ENCODE results near the gene UPF1. TPM values are rescaled to one million over a fixed set of nuclear protein-coding genes. Genes with fewer than 3 reads are reported as not detected.
"Not testable (repeated sequence)": the region's sequence is repeated elsewhere in the genome, so short reads cannot be mapped to it uniquely, and the experiment has no call there.

UPF1 gene
- polyA plus RNA-seq, 1 donor: 52.3 TPM

- not testable (repeated sequence) for H3K4me3 ChIP-seq (ENCODE audit: low read length); H3K27me3 ChIP-seq (ENCODE audit: control insufficient read depth, insufficient read depth, low read length); H3K9me3 ChIP-seq (ENCODE audit: control insufficient read depth, low read depth, low read length); DNase-seq; H3K36me3 ChIP-seq (ENCODE audit: control insufficient read depth, insufficient read depth, low read length); H3K4me1 ChIP-seq (ENCODE audit: control insufficient read depth, insufficient read depth, low read length); H3K27ac ChIP-seq (ENCODE audit: low read length)
- no CpG with 5 or more reads among the region's 5 CpGs for WGBS (ENCODE audit: insufficient coverage, low lambda C conversion rate)
These were observed 20.1 kb upstream of the UPF1 start for GRCh38 chr19:18811638-18812037.

- WGBS (ENCODE audit: insufficient coverage, low lambda C conversion rate): no CpG with 5 or more reads among the region's 9 CpGs
- DNase-seq: no peak
- Histone ChIP-seq H3K9me3 (ENCODE audit: control insufficient read depth, low read depth, low read length) (no peaks in the 10 kb centered on the region), H3K4me1 (ENCODE audit: control insufficient read depth, insufficient read depth, low read length) (no peaks in the 10 kb centered on the region), H3K27ac (ENCODE audit: low read length) (no peak overlapping the region), H3K27me3 (ENCODE audit: control insufficient read depth, insufficient read depth, low read length) (no peaks in the 10 kb centered on the region), H3K36me3 (ENCODE audit: control insufficient read depth, insufficient read depth, low read length) (no peaks in the 10 kb centered on the region), H3K4me3 (ENCODE audit: low read length) (no peak overlapping the region)
These were observed 17.7 kb upstream of the UPF1 start for GRCh38 chr19:18814063-18814462.

- Histone ChIP-seq H3K36me3 (ENCODE audit: control insufficient read depth, insufficient read depth, low read length) (no peaks in the 10 kb centered on the region), H3K9me3 (ENCODE audit: control insufficient read depth, low read depth, low read length) (no peaks in the 10 kb centered on the region), H3K27me3 (ENCODE audit: control insufficient read depth, insufficient read depth, low read length) (no peaks in the 10 kb centered on the region), H3K4me3 (ENCODE audit: low read length) (no peak overlapping the region), H3K4me1 (ENCODE audit: control insufficient read depth, insufficient read depth, low read length) (no peaks in the 10 kb centered on the region), H3K27ac (ENCODE audit: low read length) (no peak overlapping the region)
- no peak for DNase-seq
- WGBS (ENCODE audit: insufficient coverage, low lambda C conversion rate): 100% methylated on average over 1 of the region's 5 CpGs
These were observed 16.1 kb upstream of the UPF1 start for GRCh38 chr19:18815673-18816072.

GRCh38 chr19:18816645-18817044 lies 15.1 kb upstream of the UPF1 start:
- not testable (repeated sequence) for H3K9me3 ChIP-seq (ENCODE audit: control insufficient read depth, low read depth, low read length); H3K27ac ChIP-seq (ENCODE audit: low read length); H3K27me3 ChIP-seq (ENCODE audit: control insufficient read depth, insufficient read depth, low read length); H3K36me3 ChIP-seq (ENCODE audit: control insufficient read depth, insufficient read depth, low read length); H3K4me3 ChIP-seq (ENCODE audit: low read length); DNase-seq; H3K4me1 ChIP-seq (ENCODE audit: control insufficient read depth, insufficient read depth, low read length)
- WGBS (ENCODE audit: insufficient coverage, low lambda C conversion rate): no CpG with 5 or more reads among the region's 4 CpGs

- Histone ChIP-seq H3K4me3 (ENCODE audit: low read length) (no peak overlapping the region), H3K36me3 (ENCODE audit: control insufficient read depth, insufficient read depth, low read length) (no peaks in the 10 kb centered on the region), H3K9me3 (ENCODE audit: control insufficient read depth, low read depth, low read length) (no peaks in the 10 kb centered on the region), H3K27me3 (ENCODE audit: control insufficient read depth, insufficient read depth, low read length) (no peaks in the 10 kb centered on the region), H3K4me1 (ENCODE audit: control insufficient read depth, insufficient read depth, low read length) (no peaks in the 10 kb centered on the region), H3K27ac (ENCODE audit: low read length) (no peak overlapping the region)
- WGBS (ENCODE audit: insufficient coverage, low lambda C conversion rate): no CpG with 5 or more reads among the region's 9 CpGs
- DNase-seq: no peak
These were observed 14.2 kb upstream of the UPF1 start for GRCh38 chr19:18817574-18817973.

GRCh38 chr19:18828786-18829185 lies 3.0 kb upstream of the UPF1 start:
- Histone ChIP-seq H3K36me3 (ENCODE audit: control insufficient read depth, insufficient read depth, low read length) (no peaks in the 10 kb centered on the region), H3K4me3 (ENCODE audit: low read length) (no peak overlapping the region), H3K27ac (ENCODE audit: low read length) (no peak overlapping the region), H3K27me3 (ENCODE audit: control insufficient read depth, insufficient read depth, low read length) (peaks cover 2% of the 10 kb centered on the region), H3K4me1 (ENCODE audit: control insufficient read depth, insufficient read depth, low read length) (peaks cover 6% of the 10 kb centered on the region), H3K9me3 (ENCODE audit: control insufficient read depth, low read depth, low read length) (peaks cover 7% of the 10 kb centered on the region)
- no peak for DNase-seq
- WGBS (ENCODE audit: insufficient coverage, low lambda C conversion rate): no CpG with 5 or more reads among the region's 6 CpGs

GRCh38 chr19:18830488-18830887 lies 1.3 kb upstream of the UPF1 start:
- H3K4me3 ChIP-seq (ENCODE audit: low read length): no peak overlapping the region
- H3K27ac ChIP-seq (ENCODE audit: low read length): no peak overlapping the region
- DNase-seq: no peak
- H3K9me3 ChIP-seq (ENCODE audit: control insufficient read depth, low read depth, low read length): peaks cover 7% of the 10 kb centered on the region
- peaks cover 2% of the 10 kb centered on the region for H3K27me3 ChIP-seq (ENCODE audit: control insufficient read depth, insufficient read depth, low read length)
- peaks cover 7% of the 10 kb centered on the region for H3K36me3 ChIP-seq (ENCODE audit: control insufficient read depth, insufficient read depth, low read length)
- peaks cover 16% of the 10 kb centered on the region for H3K4me1 ChIP-seq (ENCODE audit: control insufficient read depth, insufficient read depth, low read length)
- no CpG with 5 or more reads among the region's 2 CpGs for WGBS (ENCODE audit: insufficient coverage, low lambda C conversion rate)

GRCh38 chr19:18832306-18833140 lies 764 bp downstream of the UPF1 start:
- Histone ChIP-seq H3K36me3 (ENCODE audit: control insufficient read depth, insufficient read depth, low read length) (peaks cover 15% of the 10 kb centered on the region), H3K4me3 (ENCODE audit: low read length) (peak overlapping the region; percentile 90), H3K27me3 (ENCODE audit: control insufficient read depth, insufficient read depth, low read length) (peaks cover 2% of the 10 kb centered on the region), H3K4me1 (ENCODE audit: control insufficient read depth, insufficient read depth, low read length) (peaks cover 18% of the 10 kb centered on the region), H3K9me3 (ENCODE audit: control insufficient read depth, low read depth, low read length) (no peaks in the 10 kb centered on the region), H3K27ac (ENCODE audit: low read length) (peak overlapping the region; percentile 78)
- no CpG with 5 or more reads among the region's 69 CpGs for WGBS (ENCODE audit: insufficient coverage, low lambda C conversion rate)
- DNase-seq: peak in 1 of 2 donors; percentile 58

- peak overlapping the region; percentile 78 for H3K27ac ChIP-seq (ENCODE audit: low read length)
- peaks cover 18% of the 10 kb centered on the region for H3K4me1 ChIP-seq (ENCODE audit: control insufficient read depth, insufficient read depth, low read length)
- peaks cover 20% of the 10 kb centered on the region for H3K36me3 ChIP-seq (ENCODE audit: control insufficient read depth, insufficient read depth, low read length)
- WGBS (ENCODE audit: insufficient coverage, low lambda C conversion rate): no CpG with 5 or more reads among the region's 9 CpGs
- H3K4me3 ChIP-seq (ENCODE audit: low read length): peak overlapping the region; percentile 90
- peaks cover 2% of the 10 kb centered on the region for H3K27me3 ChIP-seq (ENCODE audit: control insufficient read depth, insufficient read depth, low read length)
- DNase-seq: peak in 1 of 2 donors; percentile 22
- no peaks in the 10 kb centered on the region for H3K9me3 ChIP-seq (ENCODE audit: control insufficient read depth, low read depth, low read length)
These were observed 1.4 kb downstream of the UPF1 start for GRCh38 chr19:18833141-18833476.

- Histone ChIP-seq H3K27me3 (ENCODE audit: control insufficient read depth, insufficient read depth, low read length) (peaks cover 2% of the 10 kb centered on the region), H3K36me3 (ENCODE audit: control insufficient read depth, insufficient read depth, low read length) (peaks cover 22% of the 10 kb centered on the region), H3K27ac (ENCODE audit: low read length) (peak overlapping the region; percentile 50), H3K9me3 (ENCODE audit: control insufficient read depth, low read depth, low read length) (no peaks in the 10 kb centered on the region), H3K4me1 (ENCODE audit: control insufficient read depth, insufficient read depth, low read length) (peaks cover 24% of the 10 kb centered on the region), H3K4me3 (ENCODE audit: low read length) (peak overlapping the region; percentile 90)
- peak; percentile 31 to 65 for DNase-seq
- 30% methylated on average over 2 of the region's 18 CpGs for WGBS (ENCODE audit: insufficient coverage, low lambda C conversion rate)
These were observed 2.3 kb downstream of the UPF1 start for GRCh38 chr19:18833849-18834643.

Data from large intestine (tissue), 3 donors.